ENCODE results near the gene PPFIBP1.
A peak's percentile ranks its signal among the peaks of the same experiment; 100 is the strongest.
"Not testable (repeated sequence)": the region's sequence is repeated elsewhere in the genome, so short reads cannot be mapped to it uniquely, and the experiment has no call there.

The PPFIBP1 gene

DNA sequence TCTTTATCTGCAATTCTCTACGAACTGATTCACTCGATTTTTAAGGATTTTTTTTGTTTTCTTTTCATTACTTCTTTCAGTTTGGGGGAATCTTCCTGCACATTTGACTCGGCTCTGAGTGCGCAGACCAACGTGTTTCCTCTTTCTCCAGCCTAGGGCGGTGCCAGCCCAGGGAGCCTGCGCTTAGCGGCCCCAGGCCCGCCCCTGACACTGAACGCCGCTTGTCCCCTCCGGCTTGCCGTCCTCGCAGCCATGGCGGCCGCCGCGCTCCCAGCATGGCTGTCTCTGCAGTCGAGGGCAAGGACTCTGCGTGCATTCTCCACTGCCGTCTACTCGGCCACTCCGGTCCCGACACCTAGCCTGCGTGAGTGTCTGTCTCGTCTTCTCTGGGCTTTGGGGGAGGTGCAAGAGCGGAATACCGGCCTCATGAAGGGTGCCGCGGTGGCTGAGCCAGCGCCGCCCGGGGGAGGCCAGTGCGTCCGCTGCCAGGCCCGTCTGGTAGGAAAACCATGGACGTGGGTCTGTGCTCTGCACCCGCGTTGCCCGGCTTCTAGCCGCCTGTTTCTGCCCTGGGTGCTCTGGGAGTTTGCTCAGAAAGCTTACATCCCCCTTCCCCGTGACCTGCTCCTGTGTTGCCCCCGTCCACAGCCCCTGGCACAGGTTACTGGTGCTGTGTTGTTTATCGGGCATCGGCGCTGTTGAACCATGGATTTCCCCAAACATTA is 186.7 kb downstream of the PPFIBP1 start, which contains the start of gene MRPS35:
TSS of gene MRPS35 (plus strand) at position 241 of the 725 bp plus-strand sequence. CDS start at position 253, 12 bp downstream.
- peak; percentile 84 for DNase-seq (ENCODE audit: low read depth)

DNA sequence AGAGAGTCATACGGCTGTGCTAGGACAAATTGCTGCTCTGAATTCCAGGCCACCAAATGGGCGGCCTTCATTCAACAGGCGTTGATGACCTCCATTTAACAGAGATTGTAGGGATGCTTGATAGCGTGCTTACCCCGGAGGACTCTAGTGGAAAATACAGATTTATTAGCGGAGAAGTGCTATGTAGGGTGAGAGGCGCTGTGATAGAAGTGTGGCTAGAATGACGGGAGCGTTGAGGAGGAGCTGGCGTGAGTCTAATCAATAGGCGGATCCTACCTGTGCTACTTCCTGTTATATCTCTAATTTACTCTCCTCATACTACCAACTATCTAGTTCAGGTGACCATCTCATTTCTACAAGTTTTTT is 187.3 kb downstream of the PPFIBP1 start:
- DNase-seq (ENCODE audit: low read depth), result no peak

DNA sequence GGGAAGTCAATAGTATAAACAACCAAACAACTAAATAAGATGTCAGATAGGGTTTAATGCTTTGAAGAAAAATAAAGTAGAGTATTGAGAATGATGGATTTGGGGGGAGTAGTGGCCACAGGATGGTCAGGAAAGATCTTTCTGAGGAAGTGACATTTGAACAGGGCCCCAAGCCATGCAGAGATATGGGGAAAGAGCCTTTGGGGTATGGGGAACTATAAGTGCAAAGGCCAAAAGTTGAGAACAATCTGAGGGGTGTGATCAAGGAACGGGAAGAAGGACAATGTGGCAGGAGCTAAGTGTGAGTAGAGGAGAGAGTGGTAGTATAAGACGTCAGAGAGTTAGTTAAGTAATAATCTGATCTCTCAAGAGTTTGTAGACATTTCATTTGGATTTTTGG is 188.0 kb downstream of the PPFIBP1 start:
- DNase-seq (ENCODE audit: low read depth), result no peak

DNA sequence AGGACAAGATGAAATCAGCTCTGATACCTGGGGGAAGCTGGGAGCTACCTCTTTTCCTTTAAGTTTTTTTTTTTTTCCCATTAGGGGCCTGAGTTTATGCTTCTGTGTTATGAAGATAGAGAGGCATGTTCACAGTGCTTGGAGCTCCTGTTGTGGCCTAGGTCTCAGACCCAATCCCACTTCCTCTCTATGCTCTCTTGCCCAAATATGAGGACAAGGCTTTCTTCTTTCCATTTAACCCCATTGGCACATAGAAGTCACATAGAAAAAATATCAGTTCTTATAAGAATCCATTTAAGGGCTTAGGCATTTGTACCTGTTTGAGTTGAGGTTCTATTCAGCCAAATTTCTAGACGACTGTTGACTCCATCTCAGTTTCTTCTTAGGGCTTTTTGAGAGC is 199.2 kb downstream of the PPFIBP1 start:
- DNase-seq (ENCODE audit: low read depth), result no peak

DNA sequence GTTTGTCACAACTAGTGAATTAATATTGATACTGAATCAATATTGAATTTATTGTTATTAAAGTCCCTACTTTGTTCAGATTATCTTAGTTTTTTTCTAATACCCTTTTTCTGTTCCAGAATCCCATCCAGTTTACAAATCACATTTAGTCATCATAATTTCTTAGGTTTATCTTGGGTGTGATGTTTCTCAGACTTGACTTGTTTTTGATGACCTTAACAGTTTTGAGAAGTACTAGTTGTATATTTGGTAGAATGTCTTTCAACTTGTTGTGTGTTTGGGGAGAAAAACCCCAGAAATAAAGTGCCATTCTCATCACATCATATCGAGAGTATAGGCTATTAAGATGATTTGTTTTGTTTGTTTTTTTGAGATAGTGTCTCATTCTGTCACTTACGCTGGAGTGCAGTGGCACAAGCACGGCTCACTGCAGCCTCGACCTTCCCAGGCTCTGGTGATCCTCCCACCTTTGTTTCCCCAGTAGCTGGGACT is 206.1 kb downstream of the PPFIBP1 start:
- no peak for DNase-seq (ENCODE audit: low read depth)

DNA sequence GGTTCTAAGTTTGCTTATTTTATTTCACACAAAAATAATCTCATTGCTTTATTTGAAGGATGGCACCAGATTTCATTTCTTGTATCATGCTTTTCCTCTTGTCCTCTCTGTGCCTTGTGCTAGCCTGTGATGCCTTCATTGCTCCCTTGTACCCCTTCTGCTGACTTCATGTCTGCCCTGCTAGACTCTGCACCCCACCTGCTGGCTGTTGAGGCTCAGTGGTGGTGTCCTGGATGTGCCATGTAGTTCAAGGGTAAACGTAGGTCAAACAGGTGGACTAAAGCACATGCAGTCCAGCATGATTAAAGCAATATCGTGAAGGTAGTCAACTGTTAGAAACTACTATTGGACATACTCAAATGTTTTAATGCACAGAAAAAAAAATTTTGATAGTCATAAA is 208.3 kb downstream of the PPFIBP1 start:
- no peak for DNase-seq (ENCODE audit: low read depth)

DNA sequence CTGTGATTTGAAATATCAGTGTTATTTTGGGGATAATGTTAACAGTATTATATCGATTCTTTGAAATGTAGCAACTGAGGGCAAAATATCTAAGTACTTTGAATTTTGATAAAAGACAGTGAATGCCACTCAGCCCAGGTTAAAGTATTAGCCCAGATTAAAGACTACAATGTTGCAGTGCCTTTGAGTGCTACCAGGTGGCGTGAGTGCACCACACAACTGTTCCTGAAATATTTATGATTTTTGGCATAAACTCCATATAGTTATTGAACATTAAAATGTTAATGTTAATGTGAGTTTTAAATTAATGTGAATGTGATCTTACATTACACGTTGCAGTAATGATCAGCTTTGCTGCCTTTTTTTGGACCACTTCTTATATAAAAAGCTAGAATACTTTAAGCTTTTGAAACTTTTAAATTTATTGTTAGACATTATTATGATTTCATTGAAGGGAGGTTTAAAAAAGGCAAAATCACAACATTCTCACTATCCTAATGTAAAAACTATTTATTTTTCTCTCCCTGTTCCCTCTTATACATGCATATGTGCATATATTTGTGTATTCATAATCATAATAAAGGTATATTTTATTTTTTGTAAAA is 209.1 kb downstream of the PPFIBP1 start:
- no peak for DNase-seq (ENCODE audit: low read depth)

DNA sequence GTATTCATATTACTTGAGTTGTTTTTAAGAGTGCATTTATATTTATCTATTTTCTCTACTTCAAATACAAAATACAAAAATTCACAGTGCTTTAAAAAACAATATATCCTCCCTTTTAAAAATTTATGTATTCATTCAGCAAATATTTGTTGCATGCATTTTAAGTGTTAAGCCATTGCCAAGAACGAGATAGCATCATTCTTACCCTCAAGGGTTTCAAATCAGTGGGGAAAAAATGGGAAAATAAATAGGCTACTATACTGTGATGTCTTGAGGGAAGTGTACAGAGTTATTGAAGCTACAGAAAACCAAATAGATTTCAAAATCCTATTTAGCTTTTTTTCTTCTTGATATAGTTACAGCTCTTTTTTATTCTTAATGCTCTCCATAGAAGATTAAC is 209.8 kb downstream of the PPFIBP1 start:
- no peak for DNase-seq (ENCODE audit: low read depth)

DNA sequence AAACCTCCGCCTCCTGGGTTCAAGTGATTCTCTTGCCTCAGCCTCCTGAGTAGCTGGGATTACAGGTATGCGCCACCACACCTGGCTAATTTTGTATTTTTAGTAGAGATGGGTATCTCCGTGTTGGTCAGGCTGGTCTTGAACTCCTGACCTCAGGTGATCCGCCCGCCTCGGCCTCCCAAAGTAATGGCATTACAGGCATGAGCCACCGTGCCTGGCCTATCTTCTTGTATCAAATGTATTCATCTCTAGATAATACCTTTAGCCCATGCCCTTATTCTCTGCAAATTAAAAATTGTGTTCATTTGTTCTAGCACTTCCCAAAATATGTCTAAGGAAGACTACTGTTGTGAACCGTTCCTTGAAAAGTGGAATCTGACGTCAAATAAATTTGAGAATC is 210.3 kb downstream of the PPFIBP1 start:
- DNase-seq (ENCODE audit: low read depth), result not testable (repeated sequence)

DNA sequence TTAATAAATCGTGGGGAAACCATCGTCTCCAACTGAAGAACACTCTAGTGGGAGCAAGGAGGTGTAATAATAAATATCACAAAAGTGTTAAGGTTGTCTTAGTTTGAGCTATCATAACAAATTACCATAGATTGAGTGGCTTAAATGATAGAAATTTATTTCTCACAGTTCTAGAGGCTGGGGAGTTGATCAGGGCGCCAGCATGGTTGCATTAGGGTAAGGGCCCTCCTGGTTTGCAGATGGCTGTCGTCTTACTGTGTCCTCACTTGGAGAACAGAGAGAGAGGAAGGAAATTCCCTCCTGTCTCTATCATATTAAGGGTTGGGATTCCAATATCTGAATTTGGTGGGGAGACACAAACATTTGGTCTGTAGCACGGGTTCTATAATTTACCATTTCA is 219.6 kb downstream of the PPFIBP1 start:
- no peak for DNase-seq (ENCODE audit: low read depth)
